HG02981 (cell line): Measurements from ENCODE around the gene PLS3.
"Not testable (repeated sequence)": the region's sequence is repeated elsewhere in the genome, so short reads cannot be mapped to it uniquely, and the experiment has no call there.

Source experiments
- ATAC-seq: cut with Tn5 transposase; IDR thresholded peaks from one replicate; pipeline ENCODE4 v1.9.1; 2021; ENCODE audit warnings: mild to moderate bottlenecking, moderate library complexity; ENCODE audit not compliant: unreplicated experiment

The PLS3 gene

DNA sequence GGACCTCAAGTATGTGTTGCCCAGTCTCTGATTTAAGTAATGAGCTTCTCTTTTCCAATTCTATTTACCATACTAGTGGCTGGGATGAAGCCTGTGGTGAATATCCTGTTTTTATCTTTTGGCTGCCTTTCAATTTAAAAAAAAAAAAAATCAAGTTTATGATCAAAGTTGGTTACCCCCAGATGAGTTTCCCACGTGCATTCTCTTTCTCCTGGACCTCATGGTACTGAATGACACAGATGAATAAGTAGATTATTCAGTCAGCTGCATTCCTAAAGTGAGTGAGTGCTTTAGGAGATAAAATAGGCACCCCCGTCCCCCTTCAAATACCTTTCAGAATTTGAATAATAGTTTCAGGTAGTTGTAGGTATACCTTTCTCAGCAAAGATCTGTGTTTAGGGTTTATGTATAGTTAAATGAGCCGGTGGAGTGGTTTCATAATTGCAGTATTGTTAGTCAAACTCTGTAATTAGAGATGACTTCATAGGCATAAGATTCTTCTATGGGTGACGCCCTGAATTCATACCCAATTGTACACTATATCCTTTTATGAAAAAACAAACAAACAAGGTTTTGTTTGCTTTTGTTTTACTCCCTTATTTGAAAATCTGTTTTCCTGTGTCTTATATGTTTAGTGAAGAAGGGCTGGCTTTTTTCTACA, 41.9 kb downstream of the PLS3 start:
- no peak for ATAC-seq

DNA sequence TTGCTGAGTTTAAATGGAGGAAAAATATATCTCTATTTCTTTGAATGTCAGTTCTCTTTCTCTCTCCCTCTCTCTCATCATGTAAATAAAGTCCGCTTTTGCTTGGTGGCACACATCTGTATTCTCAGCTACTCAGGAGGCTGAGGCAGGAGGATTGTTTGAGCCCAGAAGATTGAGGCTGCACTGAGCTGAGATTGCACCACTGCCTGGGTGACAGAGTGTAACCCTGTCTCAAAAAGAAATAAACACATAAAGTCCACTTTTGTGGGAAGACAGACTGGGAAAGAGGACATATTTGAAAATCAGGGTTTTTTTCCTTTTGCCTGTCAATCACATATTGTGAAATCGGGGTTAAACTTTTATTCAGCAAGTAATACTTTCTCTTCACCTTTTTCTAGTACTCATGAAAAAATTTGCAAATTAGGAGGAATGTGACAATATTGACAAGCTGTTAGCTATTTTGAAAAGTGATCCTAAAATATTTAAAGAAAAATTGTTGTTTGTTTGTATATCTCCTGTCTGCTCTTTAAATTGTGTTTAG, 42.6 kb downstream of the PLS3 start:
- no peak for ATAC-seq

DNA sequence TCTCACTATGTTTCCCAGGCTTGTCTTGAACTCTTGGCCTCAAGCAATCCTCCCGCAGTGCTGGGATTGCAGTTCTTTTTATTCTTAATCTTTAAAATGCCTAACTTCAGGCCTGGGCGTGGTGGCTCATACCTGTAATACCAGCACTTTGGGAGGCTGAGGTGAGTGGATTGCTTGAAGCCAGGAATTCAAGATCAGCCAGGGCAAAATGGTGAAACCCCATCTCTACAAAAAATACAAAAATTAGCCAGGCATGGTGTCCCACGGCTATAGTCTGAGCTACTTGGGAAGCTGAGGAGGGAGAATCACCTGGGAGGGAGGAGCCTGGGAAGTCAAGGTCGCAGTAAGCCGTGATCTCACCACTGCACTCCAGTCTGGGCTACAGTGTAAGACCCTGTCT, 45.9 kb downstream of the PLS3 start:
- ATAC-seq: no peak

DNA sequence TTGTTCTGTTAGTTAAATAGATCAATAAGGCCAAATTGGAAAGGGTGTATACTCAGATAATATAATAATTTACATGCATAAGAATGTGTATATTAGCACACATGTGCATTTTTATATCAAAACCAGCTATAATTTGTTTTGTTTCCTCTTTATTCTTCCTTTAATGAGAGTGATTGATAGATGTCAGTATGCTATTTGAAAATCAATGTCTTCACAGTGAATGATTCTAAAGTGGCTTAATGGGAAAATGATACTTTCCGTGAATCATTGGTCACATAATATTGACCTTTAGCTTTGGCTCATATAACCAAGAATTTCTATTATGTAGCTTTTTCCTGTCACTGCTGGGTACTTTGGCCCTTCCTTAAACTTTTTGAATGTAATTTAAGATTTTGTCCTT, 48.6 kb downstream of the PLS3 start:
- no peak for ATAC-seq

DNA sequence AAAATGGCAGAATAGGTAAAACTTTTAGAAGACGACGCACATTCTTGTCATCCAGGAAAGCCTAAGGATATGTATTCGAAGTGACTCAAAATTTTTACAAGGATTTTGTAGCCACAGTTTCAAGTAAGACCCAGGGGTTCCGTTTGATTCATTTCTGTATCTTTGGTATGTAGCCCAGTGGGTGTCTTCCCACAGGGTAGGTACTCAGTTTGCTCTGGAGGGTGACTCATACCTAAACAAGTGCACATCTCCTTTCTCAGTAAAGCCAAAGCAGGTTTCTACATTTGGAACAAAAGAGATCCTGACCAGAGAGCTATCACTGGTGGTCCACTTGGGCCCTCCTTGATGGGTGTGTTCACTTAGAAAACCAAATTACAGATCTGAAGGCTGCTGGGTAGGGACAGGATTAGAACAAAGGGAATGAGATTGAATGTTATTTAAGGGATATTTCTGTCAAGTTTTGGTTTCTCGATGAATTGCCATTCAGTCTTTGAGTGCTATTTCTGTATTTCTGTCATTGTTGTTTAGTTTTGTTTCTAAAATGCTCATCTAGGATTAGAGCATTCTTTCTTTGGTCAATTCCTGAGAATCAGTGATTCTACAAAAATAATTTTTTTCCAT, 56.1 kb downstream of the PLS3 start:
- peak; percentile 74 for ATAC-seq

DNA sequence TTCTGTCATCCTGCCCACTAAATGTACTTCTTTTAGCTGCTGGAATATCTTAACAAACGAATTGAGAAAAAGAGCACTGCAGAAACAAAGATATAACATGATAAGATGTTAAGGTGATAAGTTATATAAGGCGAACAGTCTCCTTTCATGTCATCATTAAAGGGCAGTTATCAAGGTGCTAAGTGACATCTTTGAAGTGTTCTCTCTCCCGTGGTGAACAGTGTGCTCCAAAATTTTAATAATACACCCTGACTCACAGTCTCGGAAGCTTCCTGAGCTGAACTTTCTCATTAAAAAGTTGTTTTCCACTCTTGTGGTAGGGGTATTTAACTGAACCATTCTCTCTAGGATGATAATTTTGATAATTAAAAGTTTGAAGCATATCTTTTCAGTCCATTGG, 61.6 kb downstream of the PLS3 start:
- ATAC-seq: no peak

DNA sequence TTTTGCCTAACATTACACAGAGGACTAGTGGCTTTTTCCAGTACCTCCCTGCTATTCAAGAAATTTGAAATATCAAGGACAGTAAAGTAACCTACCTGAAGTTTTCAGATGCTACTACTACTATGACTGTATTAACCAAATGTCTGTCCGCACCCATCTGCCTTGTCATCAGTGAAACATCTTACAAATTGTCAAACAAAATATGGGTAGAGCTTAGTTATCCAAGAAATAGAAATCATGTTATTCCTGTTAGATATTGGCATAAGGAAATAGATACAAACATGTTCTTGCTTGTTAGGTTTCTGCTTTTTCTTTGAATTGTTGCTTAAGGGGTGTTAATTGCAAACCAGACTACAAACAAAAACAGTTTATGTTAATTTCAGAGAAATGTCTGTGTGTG, 63.9 kb downstream of the PLS3 start:
- ATAC-seq: no peak

DNA sequence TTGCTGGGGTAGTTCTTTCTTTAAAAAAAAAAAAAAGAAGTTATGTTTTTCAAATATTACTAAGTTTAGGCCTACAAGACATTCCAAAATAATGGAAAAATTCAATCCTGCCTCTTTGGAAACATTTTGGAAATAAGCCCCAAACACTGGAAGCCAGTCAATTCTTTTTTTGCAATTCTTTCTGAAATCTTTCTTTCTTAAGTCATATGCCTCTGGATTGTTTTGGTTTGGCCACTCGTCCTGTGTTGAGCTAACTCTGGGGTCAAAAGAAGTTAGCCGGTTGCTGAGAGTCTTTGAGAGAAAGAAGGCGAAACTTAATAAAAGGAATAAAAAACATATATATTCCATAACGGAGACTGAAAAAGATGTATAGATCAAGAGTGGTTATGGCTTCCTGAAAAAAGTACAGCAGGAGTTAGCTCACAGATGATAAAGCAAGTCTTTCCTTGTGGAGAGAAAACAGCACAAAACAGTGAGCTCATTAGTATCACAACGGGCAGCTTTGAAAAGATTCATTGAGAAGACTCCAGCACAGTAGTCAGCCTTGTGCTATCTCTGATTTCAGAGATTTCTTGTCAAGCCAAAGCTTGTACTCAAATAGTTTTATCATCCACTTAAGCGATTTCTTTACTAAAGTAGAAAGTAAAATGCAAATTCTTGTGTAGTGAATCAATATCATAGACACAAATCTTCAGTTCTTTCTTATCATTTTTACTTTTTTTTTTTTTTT, 64.8 kb downstream of the PLS3 start:
- ATAC-seq: no peak

DNA sequence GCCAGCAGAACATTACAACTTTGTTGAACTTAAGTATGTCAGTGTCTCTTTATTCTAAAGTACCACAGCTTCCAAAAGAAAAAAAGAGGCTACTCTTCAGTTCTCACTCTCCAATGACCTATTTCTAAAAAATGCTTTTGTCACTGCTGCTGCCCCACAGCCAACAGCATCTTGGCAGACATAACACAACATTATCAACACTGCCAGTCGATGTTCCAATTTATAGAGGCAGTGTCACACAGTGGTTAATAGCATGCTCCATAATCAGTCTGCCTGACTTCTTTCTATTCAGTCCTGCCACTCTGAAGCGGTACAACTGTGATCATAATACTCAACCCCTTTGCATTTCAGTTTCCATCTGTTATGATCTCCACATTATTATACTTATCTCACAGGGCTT, 69.2 kb downstream of the PLS3 start:
- ATAC-seq: no peak

DNA sequence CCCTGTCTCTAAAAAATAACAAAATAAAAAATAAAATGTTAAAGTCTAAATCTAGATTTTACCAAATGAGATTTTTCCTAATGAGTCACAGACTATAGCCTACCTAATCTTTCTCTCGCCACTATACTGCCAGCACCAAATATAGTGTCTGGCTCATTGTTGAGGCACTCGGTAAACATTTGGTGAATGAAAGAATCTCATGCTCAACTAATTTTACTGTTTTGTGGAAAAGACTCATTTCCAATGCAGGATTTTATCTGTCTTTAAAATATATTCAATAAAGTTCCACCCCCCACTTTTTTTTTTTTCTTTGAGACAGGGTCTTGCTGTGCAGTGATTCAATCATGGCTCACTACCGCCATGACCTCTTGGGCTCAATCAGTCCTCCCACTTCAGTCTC, 71.5 kb downstream of the PLS3 start:
- ATAC-seq: no peak

DNA sequence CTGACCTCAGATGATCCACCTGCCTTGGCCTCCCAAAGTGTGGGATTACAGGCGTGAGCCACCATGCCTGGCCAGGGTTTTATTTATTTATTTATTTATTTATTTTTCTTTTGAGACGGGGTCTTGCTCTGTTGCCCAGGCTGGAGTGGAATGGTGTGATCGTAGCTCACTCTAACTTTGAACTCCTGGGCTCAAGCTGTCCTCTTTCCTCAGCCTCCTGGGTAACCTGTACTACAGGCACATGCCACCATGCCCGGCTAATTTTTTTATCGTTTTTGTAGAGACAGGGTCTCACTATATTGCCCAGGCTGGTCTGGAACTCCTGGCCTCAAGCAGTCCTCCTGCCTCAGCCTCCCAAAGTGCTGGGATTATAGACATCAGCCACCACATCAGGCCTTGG, 72.4 kb downstream of the PLS3 start:
- not testable (repeated sequence) for ATAC-seq

DNA sequence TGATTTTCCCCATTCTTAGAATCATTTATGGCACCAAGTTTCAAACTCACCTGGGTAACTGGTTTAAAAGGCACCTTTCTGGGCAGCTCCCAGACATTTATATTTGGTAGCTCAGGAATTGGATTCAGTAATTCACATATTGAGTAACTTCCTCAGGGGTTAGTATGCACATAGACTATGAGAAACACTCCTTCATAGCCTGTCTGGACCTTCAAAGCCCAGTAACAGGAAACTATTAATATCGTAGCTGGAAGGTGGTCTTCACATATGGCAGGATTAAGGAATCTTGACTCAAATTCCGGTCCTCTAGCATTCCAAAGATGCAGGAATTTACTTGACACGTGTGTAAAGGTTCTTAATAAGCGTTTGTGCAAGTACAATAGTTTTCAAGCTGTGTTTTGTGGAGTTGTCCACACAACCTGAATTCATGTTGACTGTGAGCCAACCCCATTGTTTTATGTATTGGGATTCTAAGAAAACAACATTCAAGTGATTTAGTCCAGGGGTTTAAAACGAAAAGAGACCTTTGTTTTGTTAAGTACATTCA, 78.4 kb downstream of the PLS3 start:
- ATAC-seq: no peak

DNA sequence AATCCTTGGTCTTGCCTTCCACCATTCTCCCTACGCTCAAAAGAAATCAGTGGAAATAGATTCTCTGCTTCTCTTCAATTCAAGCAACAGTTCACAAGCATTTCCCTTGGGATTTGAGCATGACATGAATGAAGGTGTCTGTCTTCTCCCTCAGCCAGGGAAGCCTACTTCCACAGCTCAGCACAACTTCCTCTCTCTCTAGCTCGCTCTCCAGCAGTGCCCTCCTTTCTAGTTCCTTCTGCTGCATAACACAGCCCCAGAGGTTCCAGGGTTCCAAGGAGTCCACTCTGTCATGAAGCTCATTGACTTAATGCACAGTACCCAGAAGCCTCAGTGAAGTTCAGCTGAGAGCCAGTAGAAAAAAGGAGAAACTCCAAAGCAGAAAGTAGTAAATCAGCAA, 81.3 kb downstream of the PLS3 start:
- no peak for ATAC-seq

DNA sequence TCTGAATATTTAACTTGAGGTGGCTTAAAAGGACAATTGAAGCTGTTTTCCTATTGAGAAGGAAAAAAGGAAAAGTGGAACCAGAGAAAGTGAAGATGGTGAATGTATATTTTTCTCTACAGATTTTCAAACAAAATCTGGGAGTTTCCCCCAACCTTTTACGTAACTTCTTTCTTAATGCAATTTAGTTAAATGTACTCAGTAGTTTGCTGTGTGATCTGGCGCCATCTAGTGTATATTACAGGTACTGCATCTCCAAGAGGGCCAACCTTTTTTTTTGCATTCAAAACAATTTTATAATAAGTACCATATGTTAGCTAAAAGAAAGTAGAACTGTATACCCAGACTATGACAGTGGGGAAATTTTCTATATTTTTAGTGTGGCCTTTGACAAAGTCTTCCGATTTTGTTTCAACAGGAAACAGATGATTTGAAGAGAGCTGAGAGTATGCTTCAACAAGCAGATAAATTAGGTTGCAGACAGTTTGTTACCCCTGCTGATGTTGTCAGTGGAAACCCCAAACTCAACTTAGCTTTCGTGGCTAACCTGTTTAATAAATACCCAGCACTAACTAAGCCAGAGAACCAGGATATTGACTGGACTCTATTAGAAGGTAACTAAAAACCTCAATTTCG, 82.0 kb downstream of the PLS3 start:
- ATAC-seq: no peak

DNA sequence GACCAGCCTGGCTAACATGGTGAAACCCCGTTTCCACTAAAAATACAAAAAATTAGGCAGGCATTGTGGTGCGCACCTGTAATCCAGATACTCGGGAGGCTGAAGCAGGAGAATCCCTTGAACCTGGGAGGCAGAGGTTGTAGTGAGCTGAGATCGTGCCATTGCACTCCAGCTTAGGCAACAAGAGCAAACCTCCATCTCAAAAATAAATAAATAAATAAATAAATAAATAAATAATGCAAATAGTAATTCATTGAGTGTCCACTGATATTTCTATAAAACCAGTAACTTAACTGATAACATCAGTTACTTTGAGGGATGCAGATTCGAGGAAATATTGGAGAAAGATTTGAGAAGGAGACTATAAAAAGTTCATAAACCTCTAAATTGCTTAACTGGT, 83.4 kb downstream of the PLS3 start:
- not testable (repeated sequence) for ATAC-seq

DNA sequence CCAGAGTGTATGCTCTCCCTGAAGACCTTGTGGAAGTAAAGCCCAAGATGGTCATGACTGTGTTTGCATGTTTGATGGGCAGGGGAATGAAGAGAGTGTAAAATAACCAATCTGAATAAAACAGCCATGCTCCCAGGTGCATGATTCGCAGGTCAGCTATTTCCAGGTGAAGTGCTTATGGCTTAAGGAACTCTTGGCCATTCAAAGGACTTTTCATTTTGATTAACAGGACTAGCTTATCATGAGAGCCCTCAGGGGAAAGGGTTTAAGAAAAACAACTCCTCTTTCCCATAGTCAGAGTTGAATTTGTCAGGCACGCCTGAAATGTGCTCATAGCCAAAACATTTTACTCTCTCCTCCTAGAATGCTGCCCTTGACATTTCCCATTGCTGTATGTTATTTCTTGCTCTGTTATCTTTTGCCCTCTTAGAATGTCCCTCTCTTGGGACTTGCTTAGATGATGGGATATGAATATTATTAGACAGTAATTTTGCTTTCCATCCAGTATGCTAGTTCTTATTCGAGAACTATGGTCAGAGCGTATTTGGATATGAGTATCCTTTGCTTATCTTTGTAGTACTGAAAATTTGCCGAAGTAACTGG, 88.6 kb downstream of the PLS3 start:
- ATAC-seq: no peak

DNA sequence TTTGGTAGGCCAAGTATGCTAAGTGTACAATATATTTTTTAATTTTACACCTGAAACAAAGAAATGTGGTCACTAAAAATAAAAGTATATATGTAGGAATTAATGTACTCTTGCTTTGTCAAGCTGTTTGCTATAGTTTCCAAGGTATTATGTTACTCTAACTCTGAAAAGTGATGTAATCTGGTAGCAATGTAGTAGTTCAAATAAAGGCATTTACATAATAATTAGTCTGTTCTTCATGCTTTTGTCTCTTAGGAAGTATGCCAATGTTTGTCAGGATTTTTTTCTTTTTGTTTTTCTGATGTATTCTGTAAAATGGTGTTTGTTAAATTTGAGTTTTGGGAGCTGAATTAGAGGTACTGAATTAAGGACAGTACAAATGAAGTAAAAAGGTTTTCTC, 89.5 kb downstream of the PLS3 start:
- ATAC-seq: no peak

DNA sequence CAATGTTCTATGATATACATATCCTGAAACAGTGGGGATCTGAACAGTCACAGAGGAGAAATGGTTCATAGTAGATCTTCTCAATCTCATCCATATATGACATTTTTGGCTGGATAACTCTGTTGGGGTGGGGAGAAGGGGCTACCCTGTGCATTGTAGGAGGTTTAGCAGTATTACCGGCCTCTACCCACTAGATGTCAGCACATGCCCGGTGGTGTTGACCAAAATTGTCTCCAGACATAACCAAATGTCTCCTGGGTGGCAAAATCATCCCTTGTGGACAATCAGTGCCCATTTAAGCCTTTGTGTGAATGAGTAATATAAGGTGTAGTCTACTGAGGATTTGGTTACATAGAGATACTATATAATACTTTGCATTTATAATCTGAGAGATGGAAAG, 89.9 kb downstream of the PLS3 start:
- peak; percentile 53 for ATAC-seq

DNA sequence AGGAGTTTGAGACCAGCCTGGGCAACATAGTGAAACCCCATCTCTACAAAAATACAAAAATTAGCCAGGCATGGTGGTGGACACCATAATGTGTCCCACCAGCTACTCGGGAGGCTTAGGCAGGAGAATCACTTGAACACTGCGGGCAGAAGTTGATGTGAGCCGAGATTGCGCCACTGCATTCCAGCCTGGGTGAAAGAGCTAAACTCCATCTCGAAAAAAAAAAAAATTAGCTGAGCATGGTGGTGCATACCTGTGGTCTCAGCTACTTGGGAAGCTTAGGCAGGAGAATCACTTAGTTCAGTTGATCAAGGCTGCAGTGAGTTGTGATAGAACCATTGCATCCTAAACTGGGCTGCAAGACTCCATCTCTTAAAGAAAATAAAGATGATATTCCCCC, 91.2 kb downstream of the PLS3 start:
- ATAC-seq: no peak

DNA sequence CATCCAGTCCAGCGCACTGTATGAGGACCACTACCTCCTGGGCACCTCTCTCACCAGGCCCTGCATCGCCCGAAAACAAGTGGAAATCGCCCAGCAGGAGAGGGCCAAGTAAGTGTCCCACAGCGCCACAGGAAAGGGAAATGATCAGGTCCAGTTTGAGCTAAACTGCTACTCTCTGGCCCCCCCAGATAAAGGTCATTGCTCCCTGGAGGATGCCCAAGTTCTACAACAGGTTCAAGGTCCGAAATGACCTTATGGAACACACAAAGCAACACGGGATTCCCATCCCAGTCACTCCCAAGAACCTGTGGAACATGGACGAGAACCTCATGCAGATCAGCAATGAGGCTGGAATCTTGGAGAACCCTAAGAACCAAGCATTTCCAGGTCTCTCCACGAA, 104.1 kb downstream of the PLS3 start:
- no peak for ATAC-seq

DNA sequence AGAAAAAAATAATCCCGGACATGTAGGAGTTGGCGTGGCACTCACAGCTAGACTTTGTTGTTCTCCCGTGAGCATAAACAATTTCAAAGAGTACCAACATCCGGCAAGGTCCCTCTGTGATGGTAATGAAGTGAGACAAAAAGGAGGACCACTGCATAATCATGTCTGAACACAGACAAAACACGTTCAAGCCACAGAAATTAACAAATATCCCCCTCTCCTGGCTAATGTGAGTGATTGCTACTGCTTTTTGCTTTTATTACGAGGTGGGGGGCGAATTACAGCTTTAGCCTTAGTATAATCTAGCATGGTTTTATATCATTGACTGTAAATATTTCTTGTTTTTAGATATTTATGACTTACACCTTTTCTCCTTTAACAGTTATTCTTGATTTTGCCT, 118.5 kb downstream of the PLS3 start:
- no peak for ATAC-seq
